Fibroblast of skin of left biceps (primary cell): ENCODE measurements around the gene TENM4.
A peak's percentile ranks its signal among the peaks of the same experiment; 100 is the strongest.
"Not testable (repeated sequence)": the region's sequence is repeated elsewhere in the genome, so short reads cannot be mapped to it uniquely, and the experiment has no call there.

ENCODE experiments used
- DNase-seq, 2 experiments: peaks; one replicate each; pipeline ENCODE4 v3.0.0-alpha.2; 2013; ENCODE audit warnings: low read depth in 2 of 2

The TENM4 gene

DNA sequence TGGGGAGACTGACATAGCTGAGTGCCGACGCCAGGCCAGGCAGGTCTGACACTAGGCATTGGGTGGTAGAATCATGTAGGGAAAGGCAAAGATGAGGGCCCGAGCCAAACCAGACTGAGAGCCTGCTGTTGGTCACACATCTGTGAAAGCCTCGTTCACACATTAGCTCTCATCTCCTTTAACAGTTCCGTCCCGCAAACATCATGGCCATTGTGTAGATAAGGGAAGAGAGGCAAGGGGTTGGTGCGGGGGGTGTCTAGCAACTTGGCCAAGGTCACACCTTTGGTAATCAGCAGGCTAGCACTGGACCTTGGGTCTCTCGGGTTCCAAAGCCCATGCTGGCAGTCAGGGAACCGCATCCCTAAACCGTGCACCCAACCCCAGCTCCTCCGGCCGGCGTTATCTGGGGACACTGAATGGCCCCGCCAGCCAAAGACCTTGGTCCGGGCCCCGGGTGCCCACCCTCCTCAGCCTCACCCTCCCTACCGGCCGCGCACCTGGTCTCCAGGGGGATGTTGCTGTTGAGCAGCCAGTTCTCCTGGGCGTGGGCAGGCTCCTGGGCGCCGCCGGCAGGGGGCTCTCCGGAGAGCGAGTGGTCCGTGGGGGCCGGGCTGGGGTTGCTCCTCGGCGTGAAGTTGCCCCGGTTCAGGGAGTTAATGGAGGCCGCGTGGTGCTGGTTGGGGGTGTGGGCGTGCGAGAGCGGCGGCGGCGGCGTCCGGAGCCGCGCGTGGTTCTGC lies 537.9 kb downstream of the TENM4 start:
- no peak for DNase-seq

DNA sequence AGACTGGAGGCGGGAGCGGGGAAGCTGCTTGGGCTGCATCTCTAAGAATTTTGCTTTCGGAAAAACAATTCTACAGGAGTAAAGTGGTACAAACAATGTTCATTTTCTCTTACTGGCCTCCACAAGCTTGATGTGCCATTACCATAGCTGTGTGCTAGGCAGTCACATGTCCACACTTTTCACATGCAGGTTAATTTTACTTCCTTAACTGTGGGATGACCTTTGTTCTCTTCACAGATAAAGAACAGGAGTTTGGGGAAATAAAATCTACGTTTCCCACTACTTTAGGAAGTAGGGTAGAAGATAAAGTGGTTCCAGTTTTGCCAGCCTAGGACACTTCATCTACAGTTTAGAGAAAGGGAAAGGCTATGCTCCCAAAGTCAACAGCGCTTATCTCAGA lies 539.0 kb downstream of the TENM4 start:
- no peak for DNase-seq

GRCh38 chr11:78898266-78898775 lies 542.5 kb downstream of the TENM4 start:
- DNase-seq, result no peak

- DNase-seq, result no peak
These were observed 546.8 kb downstream of the TENM4 start for GRCh38 chr11:78893996-78894395.

- no peak for DNase-seq
These were observed 551.1 kb downstream of the TENM4 start for GRCh38 chr11:78889698-78890097.

DNA sequence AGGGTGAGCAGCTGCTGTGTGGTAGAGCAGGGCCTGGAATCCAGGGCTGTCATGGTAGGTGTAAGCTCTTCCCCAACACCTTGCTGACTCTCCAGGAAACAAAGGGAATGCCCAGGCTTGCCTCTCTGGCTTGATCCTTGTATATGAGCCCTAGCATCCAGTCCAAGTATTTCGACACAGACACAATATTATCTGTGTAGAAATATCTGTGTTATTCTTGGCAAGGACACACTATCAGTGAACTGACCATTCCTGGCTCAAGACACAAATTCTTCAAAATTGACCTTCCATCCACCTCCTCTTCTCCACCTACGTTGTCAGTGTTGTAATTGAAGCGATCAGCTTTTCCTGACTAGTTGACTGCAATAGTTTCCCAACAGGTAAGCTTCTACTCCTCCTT lies 554.2 kb downstream of the TENM4 start:
- no peak for DNase-seq

GRCh38 chr11:78884761-78885160 lies 556.1 kb downstream of the TENM4 start:
- no peak for DNase-seq

DNA sequence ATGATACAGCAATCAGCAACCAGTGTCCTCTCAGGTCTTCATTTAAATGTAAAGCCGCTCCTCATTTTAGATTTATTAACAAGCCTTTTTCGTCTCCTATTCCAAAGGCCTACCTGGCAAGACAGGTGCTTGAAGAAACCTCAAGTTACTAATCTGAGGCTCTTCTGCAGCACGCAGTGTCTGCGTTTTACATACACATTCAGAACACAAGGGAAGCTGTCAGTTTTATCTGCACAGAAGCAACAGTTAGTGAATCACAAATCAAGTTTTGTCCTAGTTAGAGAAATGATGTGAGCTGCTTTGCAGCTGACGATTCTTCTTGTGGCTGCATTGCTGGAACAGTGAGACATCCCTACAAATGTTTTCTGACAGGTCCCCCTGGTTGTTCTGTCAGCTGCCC lies 557.3 kb downstream of the TENM4 start:
- no peak for DNase-seq

DNA sequence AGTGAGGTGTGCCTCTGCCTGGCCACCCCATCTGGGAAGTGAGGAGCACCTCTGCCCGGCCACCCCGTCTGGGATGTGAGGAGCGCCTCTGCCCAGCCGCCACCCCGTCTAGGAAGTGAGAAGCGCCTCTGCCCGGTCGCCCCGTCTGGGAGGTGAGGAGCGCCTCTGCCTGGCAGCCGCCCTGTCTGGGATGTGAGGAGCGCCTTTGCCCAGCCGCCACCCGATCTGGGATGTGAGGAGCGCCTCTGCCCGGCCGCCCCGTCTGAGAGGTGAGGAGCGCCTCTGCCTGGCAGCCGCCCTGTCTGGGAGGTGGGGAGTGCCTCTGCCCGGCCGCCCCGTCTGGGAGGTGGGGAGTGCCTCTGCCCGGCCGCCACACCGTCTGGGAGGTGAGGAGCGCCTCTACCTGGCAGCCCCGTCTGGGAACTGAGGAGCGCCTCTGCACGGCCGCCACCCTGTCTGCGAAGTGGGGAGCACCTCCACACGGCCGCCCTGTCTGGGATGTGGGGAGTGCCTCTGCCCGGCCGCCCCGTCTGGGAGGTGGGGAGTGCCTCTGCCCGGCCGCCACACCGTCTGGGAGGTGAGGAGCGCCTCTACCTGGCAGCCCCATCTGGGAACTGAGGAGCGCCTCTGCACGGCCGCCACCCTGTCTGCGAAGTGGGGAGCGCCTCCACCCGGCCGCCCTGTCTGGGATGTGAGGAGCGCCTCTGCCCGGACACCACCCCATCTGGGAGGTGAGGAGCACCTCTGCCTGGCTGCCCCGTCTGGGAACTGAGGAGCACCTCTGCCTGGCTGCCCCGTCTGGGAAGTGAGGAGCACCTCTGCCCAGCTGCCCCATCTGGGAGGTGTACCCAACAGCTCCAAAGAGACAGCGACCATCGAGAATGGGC lies 561.5 kb downstream of the TENM4 start:
- DNase-seq, result not testable (repeated sequence)

GRCh38 chr11:78878631-78879030 lies 562.2 kb downstream of the TENM4 start:
- DNase-seq, result no peak

DNA sequence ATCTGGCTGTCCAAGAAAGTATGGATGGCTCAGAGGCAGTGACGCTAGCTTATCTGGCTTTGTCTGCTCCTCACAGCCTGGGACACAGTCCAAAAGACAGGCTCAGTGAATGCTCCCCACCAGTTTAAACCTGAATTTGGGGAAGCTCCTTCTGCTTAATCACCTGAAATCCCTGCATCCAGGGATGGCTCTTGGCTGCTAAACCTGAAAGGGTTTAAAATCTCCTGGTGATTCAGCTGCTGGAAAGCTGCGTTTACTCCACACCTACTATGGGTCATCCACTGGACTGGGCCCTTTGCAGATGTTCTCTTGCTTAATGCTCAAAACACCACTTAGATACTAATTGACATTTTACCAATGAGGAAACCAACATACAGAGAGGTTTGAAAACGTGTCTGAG lies 564.2 kb downstream of the TENM4 start:
- no peak for DNase-seq

DNA sequence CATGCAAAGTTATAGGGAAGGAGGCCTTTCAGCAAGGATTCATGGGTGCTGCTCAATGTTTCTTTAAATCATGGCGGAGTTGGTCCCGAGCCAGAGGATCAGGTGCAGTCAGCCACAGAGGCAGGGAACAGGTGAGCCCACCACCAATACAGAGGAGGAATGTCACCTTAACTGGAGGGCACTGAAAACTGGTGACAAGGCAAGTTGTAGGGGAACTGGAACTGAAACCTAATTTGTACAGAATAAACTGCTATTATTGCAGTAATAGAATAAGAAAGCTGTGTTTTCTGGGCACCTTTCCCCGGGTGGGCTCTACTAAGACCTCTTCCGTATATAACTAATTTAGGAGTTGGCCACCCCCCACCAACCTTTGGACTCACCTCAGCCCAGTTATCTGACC lies 570.2 kb downstream of the TENM4 start:
- DNase-seq, result no peak

GRCh38 chr11:78869293-78869692 lies 571.5 kb downstream of the TENM4 start:
- DNase-seq, result no peak

- no peak for DNase-seq
These were observed 572.3 kb downstream of the TENM4 start for GRCh38 chr11:78868563-78868962.

DNA sequence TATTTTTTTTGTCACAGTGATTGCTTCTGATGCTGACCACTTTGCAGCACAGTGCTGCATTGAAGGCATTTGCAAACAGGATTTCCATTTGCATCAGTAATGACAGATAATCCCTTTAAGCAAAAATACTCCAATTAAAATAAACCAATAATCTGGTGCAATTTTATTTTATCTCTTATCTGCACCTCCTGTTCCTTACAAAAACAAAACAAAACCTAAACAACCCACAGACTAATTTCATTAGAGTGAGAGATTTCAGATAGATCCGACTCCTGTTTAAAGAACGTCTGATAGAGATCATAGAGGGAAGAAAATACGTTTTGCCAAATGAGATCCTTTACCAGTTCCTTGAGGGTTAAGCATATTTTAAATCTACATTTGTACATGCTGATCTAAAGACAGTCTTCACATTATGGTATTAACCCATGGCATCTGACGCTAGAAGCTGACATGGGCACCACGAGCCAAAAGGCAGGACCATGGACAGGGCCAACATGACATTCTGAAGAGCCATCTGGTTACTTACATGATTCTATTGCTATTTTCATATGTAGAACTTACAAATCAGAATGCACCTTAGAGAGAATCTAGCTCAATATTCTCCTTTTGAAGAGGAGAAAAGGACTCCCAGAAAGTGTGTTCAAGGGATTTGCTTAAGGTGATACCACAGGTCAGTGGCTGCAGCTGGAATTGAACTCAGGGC lies 580.0 kb downstream of the TENM4 start:
- no peak for DNase-seq

DNA sequence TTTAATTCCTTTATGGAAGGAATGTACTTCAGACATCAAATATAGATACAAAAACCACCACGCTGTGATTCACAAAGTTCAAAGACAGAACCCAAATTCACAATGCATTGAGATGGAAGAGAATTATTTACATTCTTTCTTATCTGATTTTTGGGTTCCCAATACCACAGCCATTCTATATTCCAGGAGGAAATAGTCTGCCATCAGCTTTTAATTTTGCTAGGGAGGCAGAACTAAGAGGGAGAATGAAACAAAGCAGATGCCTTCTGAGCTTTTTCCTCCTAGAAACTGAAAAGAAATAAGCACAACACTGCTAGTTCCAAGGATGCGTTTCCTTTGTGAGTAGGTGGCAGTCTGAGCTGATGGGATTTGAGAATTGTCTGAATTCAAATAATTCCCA lies 583.1 kb downstream of the TENM4 start:
- DNase-seq, result peak; percentile 54 to 58

GRCh38 chr11:78856211-78856610 lies 584.6 kb downstream of the TENM4 start:
- DNase-seq, result no peak

GRCh38 chr11:78855116-78855515 lies 585.7 kb downstream of the TENM4 start:
- peak in 1 of 2 experiments; percentile 28 for DNase-seq

DNA sequence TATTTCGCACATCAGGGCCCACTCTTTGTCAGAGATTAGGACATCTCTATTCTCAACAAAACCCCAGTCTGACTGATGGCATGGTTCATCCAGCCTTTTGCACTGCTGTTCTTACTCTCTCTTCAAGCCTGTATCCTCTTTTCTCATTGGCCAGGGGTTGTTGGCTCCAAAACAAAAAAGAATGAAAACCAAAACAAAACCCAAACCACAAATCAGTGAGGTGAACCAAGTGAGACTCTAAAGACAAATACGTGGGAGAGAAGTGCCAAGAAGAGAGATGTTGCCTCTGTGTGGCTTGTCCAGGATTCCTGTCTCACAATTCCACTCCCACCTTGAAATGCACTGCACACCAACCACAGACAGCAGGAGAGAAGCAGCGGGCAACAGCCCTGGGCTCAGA lies 587.3 kb downstream of the TENM4 start:
- DNase-seq, result no peak

DNA sequence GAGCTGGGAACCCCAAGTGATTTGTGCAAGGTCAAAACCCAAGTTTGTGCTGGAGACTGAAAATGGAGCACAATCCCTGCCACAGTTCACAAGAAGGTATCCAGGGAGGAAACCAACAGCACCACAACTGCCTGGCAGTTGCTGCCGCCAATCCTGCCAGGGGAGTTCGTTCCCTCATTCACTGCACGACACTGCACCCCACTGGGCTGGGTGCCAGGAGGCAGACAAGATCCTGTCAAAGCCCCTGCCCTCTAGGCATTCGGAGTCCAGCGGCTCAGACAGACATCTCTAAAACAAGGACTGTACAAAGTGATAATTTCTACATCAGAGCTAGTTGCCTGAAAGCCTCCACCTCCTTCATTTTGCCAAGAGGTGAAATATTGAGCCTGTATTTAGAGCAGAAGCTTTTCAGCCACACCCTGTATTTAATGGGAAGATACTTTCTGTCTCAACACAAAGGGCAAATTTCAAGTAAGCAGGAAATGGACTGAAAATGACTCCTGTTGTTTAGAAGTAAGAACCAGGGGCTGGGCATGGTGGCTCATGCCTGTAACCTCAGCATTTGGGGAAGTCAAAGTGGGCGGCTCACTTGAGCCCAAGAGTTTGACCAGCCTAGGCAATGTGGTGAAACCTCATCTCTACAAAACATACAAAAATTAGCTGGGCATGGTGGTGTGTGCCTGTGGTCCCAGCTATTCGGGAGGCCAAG lies 588.8 kb downstream of the TENM4 start:
- no peak for DNase-seq

DNA sequence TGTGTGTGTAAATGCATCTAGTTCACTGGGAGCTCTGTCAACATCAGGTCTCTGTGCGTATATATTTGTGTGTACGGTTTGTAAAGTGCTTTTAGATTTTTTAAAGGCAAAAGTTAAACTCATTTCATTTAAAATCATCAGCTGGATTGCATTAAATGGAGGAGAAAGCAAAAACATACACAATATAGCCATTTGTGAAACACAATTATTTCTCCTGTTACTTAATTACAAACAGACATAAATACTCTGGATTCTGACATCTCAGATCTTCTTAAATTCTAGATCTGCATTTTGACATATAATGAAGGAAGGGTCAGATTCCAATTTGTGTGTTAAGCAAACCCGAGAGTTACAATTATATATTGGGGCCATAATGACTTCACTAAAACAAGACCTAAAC lies 590.8 kb downstream of the TENM4 start:
- no peak for DNase-seq

GRCh38 chr11:78846269-78846668 lies 594.6 kb downstream of the TENM4 start:
- DNase-seq, result no peak
